Stomach smooth muscle (tissue), 2 donors: ENCODE measurements around the gene IGF1R.

Source experiments
- H3K27ac ChIP-seq: one replicate; pipeline ENCODE4 v1.7.0; 2013; ENCODE audit warnings: mild to moderate bottlenecking, low read length, inconsistent platforms
- H3K27me3 ChIP-seq, 2 donors: one replicate each; pipeline ENCODE4 v1.7.0; 2013; ENCODE audit warnings: low read length in 2 of 2; ENCODE audit not compliant: insufficient read depth in 2 of 2, control insufficient read depth in 1 of 2
- H3K36me3 ChIP-seq, 2 donors: one replicate each; pipeline ENCODE4 v1.7.0; 2013; ENCODE audit warnings: low read length in 2 of 2; ENCODE audit not compliant: control insufficient read depth in 2 of 2, insufficient read depth in 2 of 2
- H3K4me1 ChIP-seq: one replicate; pipeline ENCODE4 v1.7.0; 2013; ENCODE audit warnings: low read length; ENCODE audit not compliant: control insufficient read depth, insufficient read depth
- H3K4me3 ChIP-seq, 2 donors: one replicate each; pipeline ENCODE4 v1.7.0; 2013; ENCODE audit warnings: low read length in 2 of 2
- H3K9ac ChIP-seq, 2 donors: one replicate each; pipeline ENCODE4 v1.7.0; 2013; ENCODE audit warnings: low read length in 2 of 2, mild to moderate bottlenecking in 1 of 2
- H3K9me3 ChIP-seq, 2 donors: one replicate each; pipeline ENCODE4 v1.7.0; 2013; ENCODE audit warnings: low read length in 2 of 2; ENCODE audit not compliant: control insufficient read depth in 2 of 2
- donor health status: healthy.
- donor health status: Pancreatic carcinoma.

IGF1R gene

GRCh38 chr15:98955331-98955730 is 307.0 kb downstream of the IGF1R start:
- peaks cover 45% of the 10 kb centered on the region for H3K4me1 ChIP-seq
- peak overlapping the region; percentile 93 for H3K27ac ChIP-seq
- H3K36me3 ChIP-seq, result peaks cover 25 to 37% of the 10 kb centered on the region in 2 donors

GRCh38 chr15:98955961-98956723 is 307.8 kb downstream of the IGF1R start:
- H3K9me3 ChIP-seq, result no peaks in the 10 kb centered on the region
- H3K4me3 ChIP-seq, result no peak overlapping the region
- H3K27ac ChIP-seq, result no peak overlapping the region
- H3K36me3 ChIP-seq, result peaks cover 23 to 38% of the 10 kb centered on the region in 2 donors
- H3K4me1 ChIP-seq, result peaks cover 44% of the 10 kb centered on the region
- no peak overlapping the region for H3K9ac ChIP-seq
- H3K27me3 ChIP-seq, result no peaks in the 10 kb centered on the region

More at GRCh38 chr15:98955331-98955730, 307.0 kb downstream of the IGF1R start:
- no peaks in the 10 kb centered on the region for H3K9me3 ChIP-seq
- H3K9ac ChIP-seq, result peak overlapping the region; percentile 7 to 58
- peak overlapping the region in 1 of 2 donors; percentile 8 for H3K4me3 ChIP-seq
- H3K27me3 ChIP-seq, result no peaks in the 10 kb centered on the region

- Histone ChIP-seq H3K27ac (no peak overlapping the region), H3K9me3 (peaks cover 0 to 6% of the 10 kb centered on the region in 2 donors), H3K4me1 (peaks cover 36% of the 10 kb centered on the region), H3K4me3 (no peak overlapping the region), H3K9ac (no peak overlapping the region), H3K27me3 (no peaks in the 10 kb centered on the region), H3K36me3 (peaks cover 30 to 46% of the 10 kb centered on the region in 2 donors)
Observed at GRCh38 chr15:98956796-98957553, 308.6 kb downstream of the IGF1R start.

- peaks cover 0 to 6% of the 10 kb centered on the region in 2 donors for H3K9me3 ChIP-seq
- peaks cover 30% of the 10 kb centered on the region for H3K4me1 ChIP-seq
- H3K36me3 ChIP-seq, result peaks cover 37 to 52% of the 10 kb centered on the region in 2 donors
- H3K4me3 ChIP-seq, result no peak overlapping the region
- H3K9ac ChIP-seq, result no peak overlapping the region
- H3K27me3 ChIP-seq, result no peaks in the 10 kb centered on the region
- no peak overlapping the region for H3K27ac ChIP-seq
Observed at GRCh38 chr15:98957655-98958054, 309.3 kb downstream of the IGF1R start.

- Histone ChIP-seq H3K9me3 (peaks cover 0 to 6% of the 10 kb centered on the region in 2 donors), H3K36me3 (peaks cover 38 to 53% of the 10 kb centered on the region in 2 donors), H3K4me3 (no peak overlapping the region), H3K27ac (no peak overlapping the region), H3K9ac (no peak overlapping the region), H3K27me3 (no peaks in the 10 kb centered on the region), H3K4me1 (peaks cover 26% of the 10 kb centered on the region)
Observed at GRCh38 chr15:98958076-98958475, 309.7 kb downstream of the IGF1R start.

- Histone ChIP-seq H3K27me3 (no peaks in the 10 kb centered on the region), H3K4me3 (no peak overlapping the region), H3K36me3 (peaks cover 38 to 56% of the 10 kb centered on the region in 2 donors), H3K4me1 (peaks cover 16% of the 10 kb centered on the region), H3K9ac (no peak overlapping the region), H3K9me3 (peaks cover 0 to 6% of the 10 kb centered on the region in 2 donors), H3K27ac (no peak overlapping the region)
Observed at GRCh38 chr15:98958918-98959639, 310.7 kb downstream of the IGF1R start.

- Histone ChIP-seq H3K9me3 (peaks cover 0 to 6% of the 10 kb centered on the region in 2 donors), H3K9ac (no peak overlapping the region), H3K27ac (no peak overlapping the region), H3K4me1 (peaks cover 11% of the 10 kb centered on the region), H3K36me3 (peaks cover 38 to 56% of the 10 kb centered on the region in 2 donors), H3K4me3 (no peak overlapping the region), H3K27me3 (no peaks in the 10 kb centered on the region)
Observed at GRCh38 chr15:98959640-98960007, 311.3 kb downstream of the IGF1R start.

GRCh38 chr15:98960555-98961050 is 312.3 kb downstream of the IGF1R start:
- Histone ChIP-seq H3K4me3 (no peak overlapping the region), H3K36me3 (peaks cover 38 to 56% of the 10 kb centered on the region in 2 donors), H3K9ac (no peak overlapping the region), H3K27me3 (no peaks in the 10 kb centered on the region), H3K4me1 (peaks cover 1% of the 10 kb centered on the region), H3K27ac (no peak overlapping the region), H3K9me3 (peaks cover 0 to 6% of the 10 kb centered on the region in 2 donors)

- Histone ChIP-seq H3K9me3 (peaks cover 0 to 6% of the 10 kb centered on the region in 2 donors), H3K4me3 (no peak overlapping the region), H3K27ac (no peak overlapping the region), H3K4me1 (no peaks in the 10 kb centered on the region), H3K36me3 (peaks cover 26 to 38% of the 10 kb centered on the region in 2 donors), H3K27me3 (no peaks in the 10 kb centered on the region), H3K9ac (no peak overlapping the region)
Observed at GRCh38 chr15:98963444-98963843, 315.1 kb downstream of the IGF1R start.

GRCh38 chr15:98964466-98965133 is 316.3 kb downstream of the IGF1R start:
- H3K4me3 ChIP-seq, result no peak overlapping the region
- peaks cover 23 to 31% of the 10 kb centered on the region in 2 donors for H3K36me3 ChIP-seq
- H3K27me3 ChIP-seq, result no peaks in the 10 kb centered on the region
- H3K9ac ChIP-seq, result no peak overlapping the region
- peaks cover 0 to 6% of the 10 kb centered on the region in 2 donors for H3K9me3 ChIP-seq
- no peaks in the 10 kb centered on the region for H3K4me1 ChIP-seq
- no peak overlapping the region for H3K27ac ChIP-seq
